Measurements from ENCODE around the gene ZNF385B.

DNA sequence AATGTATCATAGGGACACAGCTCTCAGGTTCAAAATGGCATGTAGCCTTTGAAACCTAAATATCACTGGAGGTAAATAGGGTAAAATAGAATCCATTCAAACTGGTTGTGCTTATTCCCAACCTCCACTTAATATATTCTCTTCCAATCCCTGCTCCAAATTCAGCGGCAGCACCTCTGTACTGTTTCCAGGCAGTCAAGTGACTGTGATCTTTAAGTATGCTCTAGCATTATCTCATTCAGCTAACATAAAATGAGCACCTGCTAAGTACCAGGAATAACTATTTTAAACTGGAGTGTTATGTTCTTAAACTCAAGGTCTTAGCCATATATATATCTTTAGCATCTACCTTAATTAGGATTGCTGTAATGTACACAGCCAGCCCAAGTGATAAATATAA, 327.5 kb downstream of the ZNF385B start:
- TF ChIP-seq, protein P1, sequence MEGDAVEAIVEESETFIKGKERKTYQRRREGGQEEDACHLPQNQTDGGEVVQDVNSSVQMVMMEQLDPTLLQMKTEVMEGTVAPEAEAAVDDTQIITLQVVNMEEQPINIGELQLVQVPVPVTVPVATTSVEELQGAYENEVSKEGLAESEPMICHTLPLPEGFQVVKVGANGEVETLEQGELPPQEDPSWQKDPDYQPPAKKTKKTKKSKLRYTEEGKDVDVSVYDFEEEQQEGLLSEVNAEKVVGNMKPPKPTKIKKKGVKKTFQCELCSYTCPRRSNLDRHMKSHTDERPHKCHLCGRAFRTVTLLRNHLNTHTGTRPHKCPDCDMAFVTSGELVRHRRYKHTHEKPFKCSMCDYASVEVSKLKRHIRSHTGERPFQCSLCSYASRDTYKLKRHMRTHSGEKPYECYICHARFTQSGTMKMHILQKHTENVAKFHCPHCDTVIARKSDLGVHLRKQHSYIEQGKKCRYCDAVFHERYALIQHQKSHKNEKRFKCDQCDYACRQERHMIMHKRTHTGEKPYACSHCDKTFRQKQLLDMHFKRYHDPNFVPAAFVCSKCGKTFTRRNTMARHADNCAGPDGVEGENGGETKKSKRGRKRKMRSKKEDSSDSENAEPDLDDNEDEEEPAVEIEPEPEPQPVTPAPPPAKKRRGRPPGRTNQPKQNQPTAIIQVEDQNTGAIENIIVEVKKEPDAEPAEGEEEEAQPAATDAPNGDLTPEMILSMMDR (IDR thresholded peaks at IDR 0.05), result no peak
- no peak for TF ChIP-seq POLR2A (IDR thresholded peaks at IDR 0.05)
